GM18498 (cell line): ENCODE measurements around the gene HDDC3.
A peak's percentile ranks its signal among the peaks of the same experiment; 100 is the strongest.

Experiments used
- ATAC-seq: cut with Tn5 transposase; IDR thresholded peaks from one replicate; pipeline ENCODE4 v1.9.1; 2021; ENCODE audit warnings: mild to moderate bottlenecking, moderate library complexity; ENCODE audit not compliant: unreplicated experiment

HDDC3 gene

GRCh38 chr15:90895571-90896117, 36.7 kb downstream of the HDDC3 start:
- ATAC-seq, result no peak

- ATAC-seq, result no peak
Measured at GRCh38 chr15:90893175-90894090, 38.9 kb downstream of the HDDC3 start.

- ATAC-seq, result no peak
Measured at GRCh38 chr15:90892498-90893174, 39.7 kb downstream of the HDDC3 start.

GRCh38 chr15:90892023-90892422, 40.3 kb downstream of the HDDC3 start:
- no peak for ATAC-seq

- ATAC-seq, result no peak
Measured at GRCh38 chr15:90891346-90891949, 40.9 kb downstream of the HDDC3 start.

GRCh38 chr15:90890839-90891238, 41.5 kb downstream of the HDDC3 start:
- ATAC-seq, result no peak

GRCh38 chr15:90889736-90890456, 42.5 kb downstream of the HDDC3 start:
- ATAC-seq, result no peak

GRCh38 chr15:90889313-90889730, 43.0 kb downstream of the HDDC3 start:
- no peak for ATAC-seq

GRCh38 chr15:90887037-90887481, 45.3 kb downstream of the HDDC3 start:
- no peak for ATAC-seq

GRCh38 chr15:90886291-90886614, 46.1 kb downstream of the HDDC3 start:
- no peak for ATAC-seq

GRCh38 chr15:90885432-90886290, 46.7 kb downstream of the HDDC3 start:
- ATAC-seq, result peak; percentile 47

GRCh38 chr15:90884719-90885431, 47.5 kb downstream of the HDDC3 start:
- ATAC-seq, result no peak

GRCh38 chr15:90883976-90884718, 48.2 kb downstream of the HDDC3 start, which contains the start of gene FES:
TSS of gene FES (plus strand) at chr15:90884504. CDS start at chr15:90885046, 542 bp downstream.
- no peak for ATAC-seq

- ATAC-seq, result no peak
Measured at GRCh38 chr15:90883526-90883975, 48.8 kb downstream of the HDDC3 start.

- ATAC-seq, result no peak
Measured at GRCh38 chr15:90882781-90883525, 49.4 kb downstream of the HDDC3 start.

- ATAC-seq, result no peak
Measured at GRCh38 chr15:90881978-90882721, 50.2 kb downstream of the HDDC3 start.
